Effector memory CD4-positive, alpha-beta T cell (primary cell): ENCODE data around the gene KIF24.
"Not testable (repeated sequence)": the region's sequence is repeated elsewhere in the genome, so short reads cannot be mapped to it uniquely, and the experiment has no call there.

Source experiments
- DNase-seq, 3 donors: peaks; one replicate each; pipeline ENCODE4 v3.0.0-alpha.2; 2020
- H3K27ac ChIP-seq: 2 replicates; pipeline ENCODE4 v1.7.0; 2013; ENCODE audit warnings: mild to moderate bottlenecking, low read length, moderate library complexity; ENCODE audit not compliant: insufficient read depth, poor library complexity, severe bottlenecking
- H3K27me3 ChIP-seq: replicated peaks from 2 replicates; pipeline ENCODE4 v1.7.0; 2013; ENCODE audit warnings: mild to moderate bottlenecking, low read length; ENCODE audit not compliant: insufficient read depth, control insufficient read depth, poor library complexity, severe bottlenecking
- H3K36me3 ChIP-seq: 2 replicates; pipeline ENCODE4 v1.7.0; 2013; ENCODE audit warnings: mild to moderate bottlenecking, low read length, moderate library complexity; ENCODE audit not compliant: control insufficient read depth, insufficient read depth
- H3K4me1 ChIP-seq: 2 replicates; pipeline ENCODE4 v1.7.0; 2013; ENCODE audit warnings: low read length, mild to moderate bottlenecking; ENCODE audit not compliant: control insufficient read depth, insufficient read depth, poor library complexity, severe bottlenecking
- H3K4me3 ChIP-seq: 2 replicates; pipeline ENCODE4 v1.7.0; 2013; ENCODE audit warnings: low read length, low read depth, mild to moderate bottlenecking; ENCODE audit not compliant: insufficient read depth, poor library complexity, severe bottlenecking
- H3K9me3 ChIP-seq: 2 replicates; pipeline ENCODE4 v1.7.0; 2013; ENCODE audit warnings: mild to moderate bottlenecking, low read length, moderate library complexity; ENCODE audit not compliant: control insufficient read depth

Gene KIF24

GRCh38 chr9:34326690-34327089 lies 2.4 kb downstream of the KIF24 start:
- DNase-seq: no peak
- Histone ChIP-seq H3K4me3 (no peak overlapping the region), H3K36me3 (no peaks in the 10 kb centered on the region), H3K9me3 (no peaks in the 10 kb centered on the region), H3K27me3 (no peaks in the 10 kb centered on the region), H3K27ac (no peak overlapping the region), H3K4me1 (no peaks in the 10 kb centered on the region)

DNA sequence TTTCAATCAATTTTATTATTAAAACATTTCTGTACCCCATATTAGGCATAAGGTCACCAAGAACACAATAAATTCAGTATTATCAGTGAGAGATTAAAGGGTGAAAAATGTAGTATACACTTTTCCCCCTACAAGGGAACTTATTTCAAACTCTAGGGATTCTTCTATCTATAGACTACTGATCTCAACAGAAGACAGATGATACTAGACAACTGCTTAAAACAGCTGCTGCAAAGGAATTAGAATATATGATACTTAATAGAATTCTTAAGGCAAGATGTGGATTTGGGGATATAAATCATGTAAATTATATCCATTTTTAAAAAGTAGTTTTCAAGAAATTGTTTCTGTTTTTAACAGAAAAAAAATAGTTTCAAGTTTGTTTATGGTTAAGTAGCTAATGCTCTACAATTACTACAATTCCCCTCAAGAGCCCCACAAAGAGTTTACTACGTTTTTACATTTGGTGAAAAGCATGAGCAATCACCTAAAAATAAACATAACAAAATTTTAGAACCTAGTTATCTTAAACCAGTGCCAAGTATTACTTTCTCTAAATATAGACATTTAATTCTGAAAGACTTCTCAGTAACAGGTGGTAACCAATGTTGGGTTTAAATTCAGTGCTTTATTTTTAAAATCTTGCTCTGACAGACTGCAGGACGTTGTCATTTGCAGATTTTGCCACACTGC lies 6.0 kb downstream of the KIF24 start:
- Histone ChIP-seq H3K9me3 (no peaks in the 10 kb centered on the region), H3K36me3 (no peaks in the 10 kb centered on the region), H3K27me3 (no peaks in the 10 kb centered on the region), H3K4me1 (no peaks in the 10 kb centered on the region), H3K27ac (no peak overlapping the region), H3K4me3 (no peak overlapping the region)
- DNase-seq: no peak

DNA sequence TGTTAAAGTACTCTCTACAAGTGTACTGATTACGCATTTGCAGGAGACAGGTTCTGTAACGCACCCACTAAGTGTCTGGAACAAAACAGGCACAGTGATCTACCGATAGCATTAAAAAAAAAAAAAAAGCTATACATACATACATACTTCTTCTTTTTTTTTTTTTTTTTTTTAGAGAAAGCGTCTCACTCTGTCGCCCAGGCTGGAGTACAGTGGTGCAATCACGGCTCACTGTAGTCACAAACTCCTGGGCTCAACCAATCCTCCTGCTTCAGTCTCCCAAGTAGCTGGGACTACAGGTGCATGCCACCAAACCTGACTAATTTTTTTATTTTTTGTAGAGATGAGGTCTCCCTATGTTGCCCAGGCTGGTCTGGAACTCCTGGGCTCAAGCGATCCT lies 7.6 kb downstream of the KIF24 start:
- no peaks in the 10 kb centered on the region for H3K36me3 ChIP-seq
- H3K4me1 ChIP-seq: no peaks in the 10 kb centered on the region
- H3K27ac ChIP-seq: no peak overlapping the region

DNA sequence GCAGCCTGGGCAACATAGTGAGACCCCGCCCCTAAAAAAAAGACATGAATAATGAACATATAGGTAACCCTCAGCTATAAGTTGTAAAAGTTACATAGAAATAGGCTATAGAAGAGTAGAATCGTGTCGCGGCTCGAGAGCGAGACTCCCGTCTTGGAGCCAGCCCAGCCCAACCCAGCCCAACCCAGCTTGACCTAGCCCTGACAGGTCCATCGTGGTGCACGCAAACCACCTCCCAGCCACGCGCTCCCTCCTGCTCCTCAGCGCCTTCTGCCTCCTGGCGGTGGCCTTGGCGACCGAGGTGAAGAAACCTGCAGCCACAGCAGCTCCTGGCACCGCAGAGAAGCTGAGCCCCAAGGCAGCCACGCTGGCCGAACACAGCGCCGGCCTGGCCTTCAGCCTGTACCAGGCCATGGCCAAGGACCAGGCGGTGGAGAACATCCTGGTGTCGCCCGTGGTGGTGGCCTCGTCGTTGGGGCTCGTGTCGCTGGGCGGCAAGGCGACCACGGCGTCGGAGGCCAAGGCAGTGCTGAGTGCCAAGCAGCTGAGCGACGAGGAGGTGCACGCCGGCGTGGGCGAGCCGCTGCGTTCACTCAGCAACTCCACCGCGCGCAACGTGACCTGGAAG lies 10.8 kb downstream of the KIF24 start:
- H3K27me3 ChIP-seq: no peaks in the 10 kb centered on the region
- DNase-seq: no peak
- no peaks in the 10 kb centered on the region for H3K36me3 ChIP-seq
- no peaks in the 10 kb centered on the region for H3K4me1 ChIP-seq
- H3K9me3 ChIP-seq: no peaks in the 10 kb centered on the region
- H3K4me3 ChIP-seq: no peak overlapping the region
- no peak overlapping the region for H3K27ac ChIP-seq

More for the DNA sequence above, 7.6 kb downstream of the KIF24 start:
- no peaks in the 10 kb centered on the region for H3K27me3 ChIP-seq
- H3K9me3 ChIP-seq: no peaks in the 10 kb centered on the region
- no peak for DNase-seq
- H3K4me3 ChIP-seq: no peak overlapping the region

- H3K27ac ChIP-seq: no peak overlapping the region
- H3K4me1 ChIP-seq: no peaks in the 10 kb centered on the region
- H3K9me3 ChIP-seq: no peaks in the 10 kb centered on the region
- no peak for DNase-seq
- no peaks in the 10 kb centered on the region for H3K36me3 ChIP-seq
- no peaks in the 10 kb centered on the region for H3K27me3 ChIP-seq
- no peak overlapping the region for H3K4me3 ChIP-seq
Observed at GRCh38 chr9:34317436-34317835, 11.6 kb downstream of the KIF24 start.

DNA sequence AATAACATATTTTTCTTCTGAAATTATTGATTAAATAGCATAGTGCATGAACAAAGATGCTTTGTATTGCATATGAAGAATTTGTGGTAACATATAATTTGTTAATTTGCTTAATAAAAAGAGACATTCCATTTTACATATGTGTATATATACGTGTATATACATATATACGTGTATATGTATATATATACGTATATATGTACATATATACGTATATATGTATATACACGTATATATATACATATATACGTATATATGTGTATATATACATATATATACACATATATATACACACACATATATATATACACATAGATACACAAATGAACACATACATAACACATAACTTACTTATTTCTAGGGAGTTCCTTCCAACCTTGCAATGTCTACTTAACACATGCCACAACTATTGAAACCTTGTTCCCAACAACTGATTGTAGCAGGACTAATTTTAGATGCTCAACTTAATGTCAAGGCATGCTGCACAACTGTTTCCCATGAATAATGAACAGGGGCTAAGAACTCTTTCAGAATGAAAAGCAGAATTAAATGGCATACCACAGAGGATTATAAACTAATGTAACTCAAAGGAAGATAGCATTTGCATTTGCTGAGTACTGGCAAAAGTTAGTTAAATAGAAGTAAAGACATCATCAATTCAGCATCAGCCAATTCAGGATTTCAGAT lies 17.4 kb downstream of the KIF24 start:
- Histone ChIP-seq H3K4me1 (no peaks in the 10 kb centered on the region), H3K27ac (no peak overlapping the region), H3K4me3 (no peak overlapping the region), H3K27me3 (no peaks in the 10 kb centered on the region), H3K36me3 (no peaks in the 10 kb centered on the region), H3K9me3 (no peaks in the 10 kb centered on the region)
- no peak for DNase-seq

- no peaks in the 10 kb centered on the region for H3K36me3 ChIP-seq
- no peak overlapping the region for H3K4me3 ChIP-seq
- no peak for DNase-seq
- no peak overlapping the region for H3K27ac ChIP-seq
- H3K27me3 ChIP-seq: no peaks in the 10 kb centered on the region
- no peaks in the 10 kb centered on the region for H3K9me3 ChIP-seq
- no peaks in the 10 kb centered on the region for H3K4me1 ChIP-seq
Observed at GRCh38 chr9:34310215-34310614, 18.9 kb downstream of the KIF24 start.

- not testable (repeated sequence) for H3K9me3 ChIP-seq, H3K4me1 ChIP-seq, H3K4me3 ChIP-seq, H3K27me3 ChIP-seq, H3K27ac ChIP-seq, DNase-seq, H3K36me3 ChIP-seq
Observed at GRCh38 chr9:34308316-34308715, 20.8 kb downstream of the KIF24 start.

DNA sequence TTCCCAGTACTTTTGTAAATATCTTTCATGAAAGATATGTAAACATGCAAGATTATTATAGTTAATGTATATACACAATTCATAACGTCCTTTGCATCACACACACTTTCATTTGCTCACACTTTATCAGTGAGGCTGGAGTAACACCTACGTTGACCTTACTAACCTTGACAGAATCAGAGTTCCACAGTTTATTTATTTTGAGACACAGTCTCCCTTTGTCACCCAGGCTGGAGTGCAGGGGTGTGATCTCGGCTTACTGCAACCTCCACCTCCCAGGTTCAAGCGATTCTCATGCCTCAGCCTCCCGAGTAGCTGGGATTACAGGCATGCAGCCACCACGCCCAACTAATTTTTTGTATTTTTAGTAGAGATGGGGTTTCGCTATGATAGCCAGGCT lies 28.0 kb downstream of the KIF24 start:
- H3K4me3 ChIP-seq, H3K36me3 ChIP-seq, H3K27me3 ChIP-seq, DNase-seq, H3K27ac ChIP-seq, H3K9me3 ChIP-seq, H3K4me1 ChIP-seq: not testable (repeated sequence)

GRCh38 chr9:34292552-34292951 lies 36.5 kb downstream of the KIF24 start:
- no peaks in the 10 kb centered on the region for H3K9me3 ChIP-seq
- no peak overlapping the region for H3K27ac ChIP-seq
- no peaks in the 10 kb centered on the region for H3K36me3 ChIP-seq
- DNase-seq: no peak
- no peak overlapping the region for H3K4me3 ChIP-seq
- no peaks in the 10 kb centered on the region for H3K4me1 ChIP-seq
- H3K27me3 ChIP-seq: no peaks in the 10 kb centered on the region
